SJCRH30 (cell line): ENCODE results near the gene MICB. TPM values are rescaled to one million over a fixed set of nuclear protein-coding genes. Genes with fewer than 3 reads are reported as not detected.
A peak's percentile ranks its signal among the peaks of the same experiment; 100 is the strongest.

Experiments
- DNase-seq, 2 experiments: peaks; one replicate each; pipeline ENCODE4 v3.0.0-alpha.2; 2015 to 2020
- H3K27ac ChIP-seq: fragments of 250-450 bp; sonication (Bioruptor Pico); 2 replicates; pipeline ENCODE4 v1.5.1; 2020; ENCODE audit warnings: mild to moderate bottlenecking, moderate library complexity
- H3K27me3 ChIP-seq: fragments of 250-450 bp; sonication (Bioruptor Pico); 2 replicates; pipeline ENCODE4 v1.5.1; 2020; ENCODE audit warnings: mild to moderate bottlenecking, moderate library complexity
- H3K36me3 ChIP-seq: fragments of 250-450 bp; sonication (Bioruptor Pico); 2 replicates; pipeline ENCODE4 v1.5.1; 2020; ENCODE audit warnings: mild to moderate bottlenecking, moderate library complexity
- H3K4me1 ChIP-seq: fragments of 250-450 bp; sonication (Bioruptor Pico); 2 replicates; pipeline ENCODE4 v1.5.1; 2020; ENCODE audit warnings: mild to moderate bottlenecking, moderate library complexity
- H3K4me3 ChIP-seq: fragments of 250-450 bp; sonication (Bioruptor Pico); 2 replicates; pipeline ENCODE4 v1.5.1; 2020; ENCODE audit warnings: mild to moderate bottlenecking, moderate library complexity
- H3K9me3 ChIP-seq: fragments of 250-450 bp; sonication (Bioruptor Pico); replicated peaks from 2 replicates; pipeline ENCODE4 v1.5.1; 2020; ENCODE audit warnings: mild to moderate bottlenecking, moderate library complexity
- total RNA-seq: library from RNA; depleted of rRNA; stranded (reverse); fragments of >200 nt; shearing (Covaris generic); gene quantifications from 2 replicates; pipeline ENCODE4 v1.2.3, GENCODE V29; 2014

The MICB gene
- total RNA-seq, 1 experiment from 2014 or later = not detected

GRCh38 chr6:31468311-31468710 lies 29.6 kb upstream of the MICB start:
- peak; percentile 83 to 93 for DNase-seq
- no peaks in the 10 kb centered on the region for H3K27me3 ChIP-seq

GRCh38 chr6:31470801-31471200 lies 27.1 kb upstream of the MICB start:
- Histone ChIP-seq H3K27me3 (no peaks in the 10 kb centered on the region), H3K27ac (no peak overlapping the region), H3K4me3 (no peak overlapping the region), H3K4me1 (peaks cover 28% of the 10 kb centered on the region), H3K9me3 (no peaks in the 10 kb centered on the region), H3K36me3 (no peaks in the 10 kb centered on the region)
- no peak for DNase-seq

More at GRCh38 chr6:31468311-31468710, 29.6 kb upstream of the MICB start:
- Histone ChIP-seq H3K4me1 (peaks cover 28% of the 10 kb centered on the region), H3K27ac (peak overlapping the region; percentile 36; the same call in 1 of the 2 replicates), H3K36me3 (no peaks in the 10 kb centered on the region), H3K9me3 (no peaks in the 10 kb centered on the region), H3K4me3 (no peak overlapping the region)

- Histone ChIP-seq H3K27ac (no peak overlapping the region), H3K27me3 (no peaks in the 10 kb centered on the region), H3K36me3 (no peaks in the 10 kb centered on the region), H3K9me3 (no peaks in the 10 kb centered on the region), H3K4me3 (no peak overlapping the region), H3K4me1 (peaks cover 28% of the 10 kb centered on the region)
- no peak for DNase-seq
These were observed 26.2 kb upstream of the MICB start for GRCh38 chr6:31471711-31472110.

- Histone ChIP-seq H3K27me3 (no peaks in the 10 kb centered on the region), H3K9me3 (no peaks in the 10 kb centered on the region), H3K27ac (no peak overlapping the region), H3K36me3 (no peaks in the 10 kb centered on the region), H3K4me1 (peaks cover 24% of the 10 kb centered on the region), H3K4me3 (no peak overlapping the region)
- DNase-seq = no peak
These were observed 25.7 kb upstream of the MICB start for GRCh38 chr6:31472259-31472658.

- H3K36me3 ChIP-seq = no peaks in the 10 kb centered on the region
- H3K4me1 ChIP-seq = peaks cover 14% of the 10 kb centered on the region
- no peak overlapping the region for H3K27ac ChIP-seq
- no peak for DNase-seq
- H3K27me3 ChIP-seq = no peaks in the 10 kb centered on the region
- H3K4me3 ChIP-seq = no peak overlapping the region
- no peaks in the 10 kb centered on the region for H3K9me3 ChIP-seq
These were observed 24.7 kb upstream of the MICB start for GRCh38 chr6:31473244-31473643.

- no peak overlapping the region for H3K27ac ChIP-seq
- no peaks in the 10 kb centered on the region for H3K9me3 ChIP-seq
- no peaks in the 10 kb centered on the region for H3K36me3 ChIP-seq
- no peak for DNase-seq
- H3K4me1 ChIP-seq = peaks cover 8% of the 10 kb centered on the region
- no peak overlapping the region for H3K4me3 ChIP-seq
- no peaks in the 10 kb centered on the region for H3K27me3 ChIP-seq
These were observed 23.9 kb upstream of the MICB start for GRCh38 chr6:31473780-31474761.

GRCh38 chr6:31474871-31475286 lies 23.1 kb upstream of the MICB start:
- Histone ChIP-seq H3K27me3 (no peaks in the 10 kb centered on the region), H3K4me3 (no peak overlapping the region), H3K36me3 (no peaks in the 10 kb centered on the region), H3K9me3 (no peaks in the 10 kb centered on the region), H3K27ac (no peak overlapping the region), H3K4me1 (no peaks in the 10 kb centered on the region)
- DNase-seq = peak in 1 of 2 experiments; percentile 30

GRCh38 chr6:31476515-31477139 lies 21.3 kb upstream of the MICB start:
- Histone ChIP-seq H3K4me3 (no peak overlapping the region), H3K36me3 (no peaks in the 10 kb centered on the region), H3K27ac (no peak overlapping the region), H3K4me1 (no peaks in the 10 kb centered on the region), H3K9me3 (no peaks in the 10 kb centered on the region), H3K27me3 (no peaks in the 10 kb centered on the region)
- no peak for DNase-seq

- Histone ChIP-seq H3K27ac (no peak overlapping the region), H3K27me3 (no peaks in the 10 kb centered on the region), H3K36me3 (no peaks in the 10 kb centered on the region), H3K9me3 (no peaks in the 10 kb centered on the region), H3K4me1 (no peaks in the 10 kb centered on the region), H3K4me3 (no peak overlapping the region)
- no peak for DNase-seq
These were observed 20.4 kb upstream of the MICB start for GRCh38 chr6:31477521-31477920.

- no peak for DNase-seq
- Histone ChIP-seq H3K36me3 (no peaks in the 10 kb centered on the region), H3K4me1 (no peaks in the 10 kb centered on the region)
These were observed 19.6 kb upstream of the MICB start for GRCh38 chr6:31478186-31478950.

GRCh38 chr6:31479151-31479932 lies 18.6 kb upstream of the MICB start:
- DNase-seq = no peak
- H3K4me1 ChIP-seq = no peaks in the 10 kb centered on the region
- no peak overlapping the region for H3K4me3 ChIP-seq
- no peak overlapping the region for H3K27ac ChIP-seq
- H3K36me3 ChIP-seq = no peaks in the 10 kb centered on the region
- no peaks in the 10 kb centered on the region for H3K9me3 ChIP-seq
- H3K27me3 ChIP-seq = peaks cover 4% of the 10 kb centered on the region; the same call in 1 of the 2 replicates

More at GRCh38 chr6:31478186-31478950, 19.6 kb upstream of the MICB start:
- Histone ChIP-seq H3K4me3 (no peak overlapping the region), H3K27me3 (no peaks in the 10 kb centered on the region), H3K9me3 (no peaks in the 10 kb centered on the region), H3K27ac (no peak overlapping the region)

GRCh38 chr6:31479933-31480535 lies 17.9 kb upstream of the MICB start:
- Histone ChIP-seq H3K27ac (no peak overlapping the region), H3K9me3 (no peaks in the 10 kb centered on the region), H3K4me1 (no peaks in the 10 kb centered on the region), H3K4me3 (no peak overlapping the region), H3K36me3 (no peaks in the 10 kb centered on the region), H3K27me3 (peaks cover 4% of the 10 kb centered on the region; the same call in 1 of the 2 replicates)
- DNase-seq = peak in 1 of 2 experiments; percentile 43

- Histone ChIP-seq H3K9me3 (no peaks in the 10 kb centered on the region), H3K27ac (no peak overlapping the region), H3K4me3 (no peak overlapping the region), H3K36me3 (no peaks in the 10 kb centered on the region), H3K4me1 (no peaks in the 10 kb centered on the region), H3K27me3 (peaks cover 4% of the 10 kb centered on the region; the same call in 1 of the 2 replicates)
- no peak for DNase-seq
These were observed 17.4 kb upstream of the MICB start for GRCh38 chr6:31480574-31480973.

- Histone ChIP-seq H3K4me1 (no peaks in the 10 kb centered on the region), H3K36me3 (no peaks in the 10 kb centered on the region), H3K9me3 (no peaks in the 10 kb centered on the region), H3K4me3 (no peak overlapping the region), H3K27me3 (peaks cover 4% of the 10 kb centered on the region; the same call in 1 of the 2 replicates), H3K27ac (no peak overlapping the region)
- no peak for DNase-seq
These were observed 14.6 kb upstream of the MICB start for GRCh38 chr6:31483392-31483791.
